HG03196 (cell line): Measurements from ENCODE around the gene CNFN.
"Not testable (repeated sequence)": the region's sequence is repeated elsewhere in the genome, so short reads cannot be mapped to it uniquely, and the experiment has no call there.

Source experiments
- ATAC-seq: cut with Tn5 transposase; IDR thresholded peaks from one replicate; pipeline ENCODE4 v1.9.1; 2021; ENCODE audit not compliant: unreplicated experiment

Gene CNFN

GRCh38 chr19:42352301-42353259 lies 37.5 kb downstream of the CNFN start:
- no peak for ATAC-seq

DNA sequence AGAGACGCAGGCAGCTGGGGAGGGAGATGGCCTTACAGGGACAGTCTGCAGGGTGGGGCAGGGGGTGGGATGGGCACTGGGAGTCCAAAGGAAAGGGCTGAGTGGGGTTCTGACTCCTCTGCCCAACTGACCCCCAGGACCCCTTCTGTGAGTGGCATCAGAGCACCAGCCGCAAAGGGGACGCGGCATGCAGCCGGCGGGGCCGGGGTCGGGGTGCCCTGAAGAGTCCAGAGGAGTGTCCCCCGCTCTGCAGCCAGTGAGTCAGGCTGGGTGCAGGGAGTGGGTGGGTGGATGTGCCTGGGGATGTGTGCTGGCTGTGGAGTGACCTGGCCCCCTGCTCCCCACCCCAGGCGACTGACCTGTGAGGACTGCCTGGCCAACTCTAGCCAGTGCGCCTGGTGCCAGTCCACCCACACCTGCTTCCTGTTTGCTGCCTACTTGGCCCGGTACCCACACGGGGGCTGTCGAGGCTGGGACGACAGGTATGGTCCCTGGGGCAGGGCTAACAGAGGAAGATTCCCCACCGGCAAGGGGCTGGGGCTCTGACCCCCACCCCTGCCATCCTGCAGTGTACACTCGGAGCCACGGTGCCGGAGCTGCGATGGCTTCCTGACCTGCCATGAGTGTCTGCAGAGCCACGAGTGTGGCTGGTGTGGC lies 38.9 kb downstream of the CNFN start:
- no peak for ATAC-seq

GRCh38 chr19:42350417-42350816 lies 39.7 kb downstream of the CNFN start:
- no peak for ATAC-seq

DNA sequence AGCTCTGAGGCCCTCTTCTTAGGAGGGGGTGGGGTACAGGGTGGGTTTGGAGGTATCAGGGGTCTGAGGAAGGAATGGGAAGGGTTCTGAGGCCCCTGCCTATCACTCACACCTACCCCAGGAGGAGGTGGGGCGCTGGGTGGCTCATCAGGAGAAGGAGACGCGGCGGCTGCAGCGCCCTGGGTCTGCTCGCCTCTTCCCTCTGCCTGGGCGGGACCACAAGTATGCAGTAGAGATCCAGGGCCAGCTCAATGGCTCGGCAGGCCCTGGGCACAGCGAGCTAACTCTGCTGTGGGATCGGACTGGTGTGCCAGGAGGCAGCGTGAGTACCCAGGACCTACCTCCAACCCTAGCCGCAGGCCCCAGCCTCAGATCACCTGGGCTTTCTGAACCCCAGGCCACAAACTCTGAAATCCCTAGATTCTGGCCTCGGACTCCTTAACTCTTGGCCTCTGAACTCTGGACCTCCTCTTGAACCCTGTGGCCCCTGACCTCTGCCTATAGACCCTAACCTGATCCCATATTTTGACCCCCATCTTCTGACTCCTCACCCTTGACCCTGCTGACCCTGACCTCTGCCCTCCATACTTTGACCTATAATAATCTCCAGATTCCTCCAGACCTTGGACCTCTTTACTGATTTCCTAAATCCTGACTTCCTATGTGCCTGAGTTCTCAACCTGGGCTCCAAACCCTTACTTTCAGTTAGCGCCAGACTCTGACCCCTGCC lies 40.6 kb downstream of the CNFN start:
- ATAC-seq: no peak

DNA sequence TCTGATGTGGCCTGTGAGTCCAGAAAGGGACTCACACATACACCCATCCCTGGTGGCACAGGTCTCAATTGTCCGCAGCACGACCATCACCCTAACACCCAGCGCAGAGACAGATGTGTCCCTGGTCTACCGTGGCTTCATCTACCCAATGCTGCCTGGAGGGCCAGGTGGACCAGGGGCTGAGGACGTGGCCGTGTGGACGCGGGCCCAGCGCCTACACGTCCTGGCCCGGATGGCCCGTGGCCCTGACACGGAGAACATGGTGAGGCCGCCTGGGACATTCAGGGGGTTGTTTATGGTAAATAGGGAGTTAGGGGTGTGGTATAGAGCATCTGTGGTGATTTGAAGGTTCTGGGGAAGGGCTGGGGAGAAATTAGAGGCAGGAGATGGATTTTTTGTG lies 41.9 kb downstream of the CNFN start:
- no peak for ATAC-seq

GRCh38 chr19:42345191-42345812 lies 44.8 kb downstream of the CNFN start:
- ATAC-seq: no peak

DNA sequence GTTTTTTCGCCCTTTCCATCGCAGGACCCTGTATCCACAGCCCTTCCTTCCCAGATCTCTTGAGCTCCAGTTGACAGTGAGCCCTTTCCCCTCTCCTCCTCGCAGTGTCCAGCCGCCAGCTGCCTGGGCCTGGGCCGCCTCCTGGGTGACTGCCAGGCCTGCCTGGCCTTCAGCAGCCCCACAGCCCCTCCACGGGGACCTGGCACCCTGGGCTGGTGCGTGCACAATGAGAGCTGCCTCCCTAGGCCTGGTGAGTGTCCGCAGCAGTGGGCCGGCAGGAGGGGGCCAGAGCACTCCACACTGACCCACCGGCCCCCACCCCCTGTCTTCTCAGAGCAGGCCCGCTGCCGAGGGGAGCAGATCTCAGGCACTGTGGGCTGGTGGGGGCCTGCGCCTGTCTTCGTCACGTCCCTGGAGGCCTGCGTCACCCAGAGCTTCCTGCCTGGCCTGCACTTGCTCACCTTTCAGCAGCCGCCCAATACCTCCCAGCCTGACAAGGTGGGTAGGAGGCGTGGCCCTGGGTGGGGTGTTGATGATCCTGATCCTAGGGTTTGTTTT lies 45.7 kb downstream of the CNFN start:
- no peak for ATAC-seq

DNA sequence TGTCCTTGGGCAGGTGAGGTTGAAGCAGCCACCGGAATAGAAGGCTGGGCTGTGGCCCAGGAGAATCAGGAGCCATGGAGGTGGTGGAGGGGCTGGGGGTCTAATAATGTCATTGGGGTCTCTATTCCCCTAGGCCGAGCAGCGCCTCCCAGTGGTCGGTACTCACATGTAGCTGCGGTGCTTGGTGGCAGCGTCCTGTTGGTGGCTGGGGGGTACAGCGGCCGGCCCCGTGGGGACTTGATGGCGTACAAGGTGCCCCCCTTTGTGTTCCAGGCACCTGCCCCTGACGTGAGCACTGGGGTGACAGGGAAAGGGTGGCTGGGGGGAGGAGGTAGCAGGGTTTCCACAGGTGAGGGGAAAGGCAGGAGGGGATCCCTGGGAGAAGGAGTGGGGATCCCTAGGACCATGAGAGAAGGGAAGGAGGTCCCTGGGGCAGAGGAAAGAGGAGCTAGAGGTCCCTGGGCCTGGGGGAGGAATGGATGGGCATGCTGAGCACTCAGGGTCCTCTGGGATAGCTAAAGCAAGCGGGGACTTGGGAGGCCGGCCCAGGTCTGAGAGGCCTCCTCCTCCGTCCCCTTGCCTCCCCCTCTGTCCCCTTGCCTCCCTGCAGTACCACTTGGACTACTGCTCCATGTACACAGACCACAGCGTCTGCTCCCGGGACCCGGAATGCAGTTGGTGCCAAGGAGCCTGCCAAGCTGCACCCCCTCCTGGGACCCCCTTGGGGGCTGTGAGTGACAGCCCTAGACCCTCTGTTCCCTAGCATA lies 46.6 kb downstream of the CNFN start:
- ATAC-seq: no peak

- ATAC-seq: not testable (repeated sequence)
Observed at GRCh38 chr19:42339922-42340321, 50.2 kb downstream of the CNFN start.

- not testable (repeated sequence) for ATAC-seq
Observed at GRCh38 chr19:42339126-42339860, 50.8 kb downstream of the CNFN start.
